ENCODE data around the gene SF3A2. TPM values are rescaled to one million over a fixed set of nuclear protein-coding genes. Genes with fewer than 3 reads are reported as not detected.

SF3A2 gene
- polyA plus RNA-seq, 3 donors from 2014 or later: 6.2 to 40.9 (median 11.1) TPM

DNA sequence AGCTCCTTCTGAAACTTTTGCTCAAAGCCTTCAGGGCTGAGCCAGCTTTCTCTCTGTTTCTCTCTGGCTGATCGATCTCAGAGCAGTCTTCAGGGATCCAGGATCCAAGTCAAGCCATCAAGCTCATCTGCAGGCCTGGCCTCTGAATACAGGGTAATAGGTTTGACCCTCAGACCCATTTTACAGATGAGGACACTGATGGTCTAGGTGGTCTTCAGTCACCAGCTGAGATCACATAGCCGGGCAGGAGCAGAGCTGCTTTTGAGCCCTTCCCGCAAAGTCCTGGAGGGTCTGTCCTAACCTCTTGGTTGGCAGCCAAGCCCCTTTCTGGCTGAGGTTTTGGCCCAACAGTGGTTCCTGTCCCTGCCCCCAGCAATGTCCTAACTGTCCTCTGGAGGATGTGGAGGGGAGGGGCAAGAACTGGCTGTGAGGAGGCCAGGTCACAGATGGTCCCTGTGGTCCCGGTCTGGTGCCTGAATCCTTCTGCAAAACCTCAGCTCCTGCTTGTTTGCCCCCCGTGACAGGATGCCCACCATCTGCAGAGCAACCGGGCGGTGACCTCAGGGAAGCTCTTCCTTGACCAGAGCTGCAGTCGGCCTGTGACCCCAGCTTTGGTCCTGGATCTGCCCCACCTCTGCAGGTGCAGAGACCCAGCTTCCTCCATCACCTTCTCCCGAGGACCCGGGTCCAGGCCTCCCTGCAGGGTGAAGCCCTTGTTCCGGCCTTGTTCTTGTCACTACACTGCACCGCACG lies 51.1 kb downstream of the SF3A2 start:
- peak overlapping the region in 2 of 5 donors; percentile 85 to 91 for H3K4me3 Mint-ChIP-seq
- H3K27ac Mint-ChIP-seq: peak overlapping the region; percentile 67 to 98 (median 94)
- peaks cover 25 to 32% of the 10 kb centered on the region in 2 donors for H3K4me1 Mint-ChIP-seq
- no peak for DNase-seq
- no peaks in the 10 kb centered on the region for H3K9me3 Mint-ChIP-seq
- H3K36me3 Mint-ChIP-seq: no peaks in the 10 kb centered on the region
- peaks cover 7 to 25% (median 18%) of the 10 kb centered on the region in 3 donors for H3K27me3 Mint-ChIP-seq (ENCODE audit: low read depth in 3 of 3)

DNA sequence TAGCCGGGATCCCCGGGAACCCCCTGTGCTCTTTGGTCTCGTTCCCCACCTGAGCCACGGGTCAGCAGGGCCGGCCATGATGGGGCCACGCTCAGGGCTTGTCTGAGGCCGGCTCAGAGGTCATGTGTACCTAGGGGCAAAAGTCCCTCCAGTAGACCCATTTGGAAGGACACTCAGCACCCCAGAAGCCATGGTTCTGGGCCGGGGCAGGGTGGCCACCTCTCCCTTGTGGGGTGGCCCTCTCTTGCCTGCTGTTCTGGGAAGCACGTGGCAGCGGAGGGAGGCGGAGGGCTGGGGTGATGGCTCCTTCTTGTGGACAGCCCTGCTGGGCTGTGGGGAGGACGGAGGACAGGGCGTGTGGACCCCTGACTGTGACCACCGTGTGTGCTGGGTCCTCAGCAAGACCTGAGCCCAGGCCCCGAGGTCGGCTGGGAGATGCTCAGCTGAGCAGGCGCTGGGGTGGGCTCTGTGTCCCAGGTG lies 51.8 kb downstream of the SF3A2 start:
- H3K27ac Mint-ChIP-seq: peak overlapping the region; percentile 92 to 99 (median 95)
- no peaks in the 10 kb centered on the region for H3K9me3 Mint-ChIP-seq
- H3K27me3 Mint-ChIP-seq (ENCODE audit: low read depth in 3 of 3): peaks cover 7 to 24% (median 15%) of the 10 kb centered on the region in 3 donors
- H3K4me1 Mint-ChIP-seq: peaks cover 21 to 28% of the 10 kb centered on the region in 2 donors
- peak overlapping the region; percentile 85 to 95 (median 91) for H3K4me3 Mint-ChIP-seq
- no peak for DNase-seq
- no peaks in the 10 kb centered on the region for H3K36me3 Mint-ChIP-seq

DNA sequence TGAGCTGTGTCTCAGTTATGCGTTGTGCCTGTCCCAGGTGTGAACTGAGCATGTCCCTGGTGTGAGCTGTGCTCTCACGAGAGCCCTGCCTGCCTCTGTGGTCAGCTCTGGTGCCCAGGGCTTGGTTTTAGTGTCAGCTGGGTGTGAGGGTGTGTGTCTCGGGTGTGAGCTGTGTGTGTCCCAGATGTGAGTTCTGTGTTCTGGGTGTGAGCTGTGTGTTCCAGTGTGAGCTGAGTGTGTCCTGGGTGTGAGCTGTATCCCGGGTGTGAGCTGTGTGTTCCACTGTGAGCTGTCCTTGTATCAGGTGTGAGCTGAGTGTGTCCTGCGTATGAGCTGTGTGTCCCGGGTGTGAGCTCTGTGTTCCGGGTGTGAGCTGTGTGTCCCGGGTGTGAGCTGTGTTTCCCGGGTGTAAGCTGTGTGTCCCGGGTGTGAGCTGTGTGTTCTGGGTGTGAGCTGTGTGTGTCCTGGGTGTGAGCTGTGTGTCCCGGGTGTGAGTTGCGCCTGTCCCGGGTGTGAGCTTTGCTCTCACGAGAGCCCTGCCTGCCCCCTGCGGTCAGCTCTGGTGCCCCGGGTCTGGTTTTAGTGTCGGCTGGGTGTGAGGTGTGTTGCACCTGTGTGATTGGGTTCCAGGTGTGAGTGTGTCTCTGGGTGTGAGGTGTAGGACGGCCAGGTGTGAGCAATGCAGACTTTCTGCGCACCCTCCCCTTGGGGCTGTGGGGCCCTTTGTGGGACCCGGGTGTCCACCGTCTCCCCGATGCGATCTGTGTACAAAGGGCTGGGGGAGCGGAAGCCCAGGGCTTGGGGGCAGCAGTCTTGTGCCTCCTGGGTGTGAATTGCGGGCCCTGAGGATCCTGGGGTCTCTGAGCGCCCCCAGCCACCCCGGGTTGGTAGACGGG lies 52.4 kb downstream of the SF3A2 start:
- Mint-ChIP-seq H3K27me3 (ENCODE audit: low read depth in 3 of 3) (peaks cover 7 to 27% (median 17%) of the 10 kb centered on the region in 3 donors), H3K4me1 (peaks cover 25 to 32% of the 10 kb centered on the region in 2 donors), H3K36me3 (no peaks in the 10 kb centered on the region), H3K27ac (peak overlapping the region; percentile 92 to 99 (median 95)), H3K9me3 (no peaks in the 10 kb centered on the region), H3K4me3 (peak overlapping the region; percentile 85 to 95 (median 91))
- DNase-seq: peak in 1 of 3 donors; percentile 43

DNA sequence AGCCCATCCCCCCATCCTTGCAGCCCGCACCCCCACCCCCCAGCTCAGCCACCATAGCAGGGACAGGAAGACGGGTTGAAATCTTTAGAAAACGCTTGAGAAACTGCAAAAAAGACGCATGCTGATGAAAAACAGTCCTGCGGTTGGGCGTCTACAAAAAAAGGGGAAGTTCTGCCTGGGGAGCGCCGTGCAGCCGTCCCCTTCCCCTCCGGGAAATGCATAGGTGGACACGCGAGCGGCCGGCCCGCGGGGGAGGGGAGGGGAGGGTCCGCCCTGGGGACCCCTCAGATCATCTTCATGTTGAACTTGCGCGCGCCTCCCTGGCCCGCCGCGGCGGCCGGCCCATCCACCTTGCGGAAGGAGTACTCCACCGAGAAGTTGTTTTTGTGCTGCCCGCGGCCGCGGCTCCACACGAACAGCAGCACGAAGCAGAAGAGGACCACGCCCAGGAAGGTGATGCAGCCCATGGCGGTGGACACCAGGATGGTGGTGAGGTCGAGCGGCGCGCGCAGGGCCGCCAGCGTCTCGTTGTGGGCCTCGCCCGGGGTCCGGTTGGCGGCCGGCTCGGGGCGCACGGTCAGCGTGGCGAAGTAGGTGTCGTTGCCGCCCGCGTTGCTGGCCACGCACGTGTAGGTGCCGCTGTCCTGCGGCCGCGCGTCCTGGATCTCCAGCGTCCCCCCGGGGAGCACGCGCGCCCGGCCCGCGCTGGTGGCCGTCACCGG lies 53.3 kb downstream of the SF3A2 start:
- H3K9me3 Mint-ChIP-seq: no peaks in the 10 kb centered on the region
- peak overlapping the region; percentile 85 to 95 (median 91) for H3K4me3 Mint-ChIP-seq
- H3K4me1 Mint-ChIP-seq: peaks cover 27 to 33% of the 10 kb centered on the region in 2 donors
- DNase-seq: peak; percentile 70 to 78 (median 77)
- peak overlapping the region; percentile 92 to 99 (median 95) for H3K27ac Mint-ChIP-seq
- H3K36me3 Mint-ChIP-seq: no peaks in the 10 kb centered on the region
- peaks cover 7 to 27% (median 17%) of the 10 kb centered on the region in 3 donors for H3K27me3 Mint-ChIP-seq (ENCODE audit: low read depth in 3 of 3)

DNA sequence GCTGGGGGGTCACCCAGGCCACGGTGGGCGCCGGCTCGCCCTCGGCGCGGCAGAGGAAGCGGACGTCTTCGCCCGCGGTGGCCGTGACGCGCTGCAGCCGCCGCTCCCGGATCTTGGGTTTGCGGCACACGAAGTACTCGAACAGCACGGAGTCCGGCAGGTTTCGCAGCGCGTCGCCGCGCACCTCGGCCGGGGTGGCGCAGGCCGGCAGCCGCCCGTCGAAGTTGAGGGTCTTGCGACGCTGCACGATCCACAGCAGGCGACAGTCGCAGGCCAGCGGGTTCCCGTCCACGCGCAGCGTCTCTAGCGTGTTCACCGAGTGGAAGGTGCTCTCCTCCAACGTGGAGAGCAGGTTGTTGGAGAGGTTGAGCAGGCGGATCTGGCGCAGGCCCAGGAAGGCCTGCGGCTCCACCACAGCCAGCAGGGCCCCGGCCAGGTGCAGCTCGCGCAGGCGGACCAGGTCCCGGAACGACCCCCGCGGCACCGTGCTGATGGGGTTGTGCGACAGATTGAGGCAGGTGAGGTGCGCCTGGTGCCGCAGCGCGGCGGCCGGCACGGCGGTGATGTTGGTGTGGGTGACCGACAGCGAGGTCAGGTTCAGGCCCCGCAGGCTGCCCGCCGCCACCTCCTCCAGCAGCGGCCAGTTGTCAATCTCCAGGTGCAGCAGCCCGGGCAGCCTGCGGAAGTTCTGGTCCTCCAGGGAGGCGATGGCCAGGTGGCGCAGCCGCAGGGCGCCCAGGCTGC lies 54.0 kb downstream of the SF3A2 start:
- H3K4me1 Mint-ChIP-seq: peaks cover 27 to 35% of the 10 kb centered on the region in 2 donors

DNA sequence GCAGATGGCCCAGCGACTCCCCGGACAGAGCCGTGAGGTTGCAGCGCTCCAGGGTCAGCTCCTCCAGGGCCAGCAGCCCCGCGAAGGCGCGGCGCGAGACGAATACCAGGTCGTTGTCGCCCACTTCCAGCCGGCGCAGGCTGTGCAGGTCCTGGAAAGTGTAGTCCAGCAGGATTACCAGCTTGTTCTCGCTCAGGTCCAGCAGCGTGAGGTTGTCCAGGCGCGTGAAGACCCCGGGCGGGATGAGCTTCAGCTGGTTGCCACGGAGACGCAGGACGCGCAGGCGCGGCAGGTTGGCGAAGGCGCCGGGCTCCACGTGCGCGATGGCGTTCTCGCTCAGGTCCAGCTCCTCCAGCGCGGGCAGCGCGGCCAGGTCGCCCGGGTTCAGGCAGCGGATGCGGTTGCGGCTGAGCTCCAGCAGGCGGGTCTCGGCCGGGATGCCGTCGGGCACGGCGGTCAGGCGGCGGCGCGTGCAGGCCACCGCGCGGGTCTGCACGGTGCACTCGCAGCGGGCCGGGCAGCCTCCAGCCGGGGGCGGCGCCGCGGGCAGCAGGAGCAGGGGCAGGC lies 54.6 kb downstream of the SF3A2 start:
- peaks cover 27 to 35% of the 10 kb centered on the region in 2 donors for H3K4me1 Mint-ChIP-seq
- peaks cover 12 to 26% (median 17%) of the 10 kb centered on the region in 3 donors for H3K27me3 Mint-ChIP-seq (ENCODE audit: low read depth in 3 of 3)
- peak overlapping the region; percentile 73 to 84 (median 78) for H3K4me3 Mint-ChIP-seq
- peaks cover 0 to 3% (median 0%) of the 10 kb centered on the region in 3 donors for H3K36me3 Mint-ChIP-seq
- no peaks in the 10 kb centered on the region for H3K9me3 Mint-ChIP-seq
- DNase-seq: no peak
- H3K27ac Mint-ChIP-seq: no peak overlapping the region

More for the DNA sequence above, 54.0 kb downstream of the SF3A2 start:
- Mint-ChIP-seq H3K9me3 (no peaks in the 10 kb centered on the region), H3K27ac (peak overlapping the region; percentile 30 to 96 (median 63)), H3K36me3 (peaks cover 0 to 3% (median 0%) of the 10 kb centered on the region in 3 donors), H3K27me3 (ENCODE audit: low read depth in 3 of 3) (peaks cover 10 to 27% (median 17%) of the 10 kb centered on the region in 3 donors), H3K4me3 (peak overlapping the region; percentile 73 to 84 (median 78))
- DNase-seq: peak; percentile 51 to 69 (median 68)

DNA sequence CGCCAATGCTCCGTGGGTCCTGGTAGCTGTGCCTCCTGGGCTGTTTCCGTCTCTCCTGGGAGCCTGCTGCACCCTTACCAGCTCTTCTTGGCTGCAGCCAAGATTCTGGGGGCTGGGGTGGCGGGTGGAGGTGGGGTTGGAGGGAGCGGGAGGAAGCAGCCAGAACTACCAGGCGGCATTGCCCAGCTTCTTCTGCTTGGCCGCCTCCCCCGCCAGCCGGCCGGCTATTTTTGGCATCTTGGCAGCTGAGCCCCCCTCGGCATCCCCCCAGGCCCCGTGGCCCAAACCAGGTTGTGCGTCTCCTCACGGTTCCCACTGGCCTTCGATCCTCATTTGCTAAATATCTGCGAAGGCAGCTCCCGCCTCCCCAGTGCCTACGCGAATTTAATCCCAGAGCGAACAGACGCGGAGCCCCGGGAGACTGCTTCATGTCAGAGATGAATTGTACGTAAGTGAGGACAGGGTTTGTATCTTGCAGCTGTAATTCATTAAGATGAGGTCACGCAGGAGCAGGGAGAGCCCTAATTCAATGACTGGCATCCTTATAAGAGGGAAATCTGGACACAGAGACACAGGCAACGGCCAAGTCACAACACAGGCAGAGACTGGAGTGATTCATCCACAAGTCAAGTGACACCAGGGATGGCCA lies 58.2 kb downstream of the SF3A2 start:
- H3K4me1 Mint-ChIP-seq: peaks cover 8 to 15% of the 10 kb centered on the region in 2 donors
- peaks cover 0 to 3% (median 0%) of the 10 kb centered on the region in 3 donors for H3K36me3 Mint-ChIP-seq
- DNase-seq: no peak
- H3K4me3 Mint-ChIP-seq: peak overlapping the region in 1 of 5 donors; percentile 13
- H3K9me3 Mint-ChIP-seq: no peaks in the 10 kb centered on the region
- H3K27me3 Mint-ChIP-seq (ENCODE audit: low read depth in 3 of 3): peaks cover 4 to 11% (median 5%) of the 10 kb centered on the region in 3 donors
- H3K27ac Mint-ChIP-seq: peak overlapping the region in 2 of 6 donors; percentile 16 to 39

DNA sequence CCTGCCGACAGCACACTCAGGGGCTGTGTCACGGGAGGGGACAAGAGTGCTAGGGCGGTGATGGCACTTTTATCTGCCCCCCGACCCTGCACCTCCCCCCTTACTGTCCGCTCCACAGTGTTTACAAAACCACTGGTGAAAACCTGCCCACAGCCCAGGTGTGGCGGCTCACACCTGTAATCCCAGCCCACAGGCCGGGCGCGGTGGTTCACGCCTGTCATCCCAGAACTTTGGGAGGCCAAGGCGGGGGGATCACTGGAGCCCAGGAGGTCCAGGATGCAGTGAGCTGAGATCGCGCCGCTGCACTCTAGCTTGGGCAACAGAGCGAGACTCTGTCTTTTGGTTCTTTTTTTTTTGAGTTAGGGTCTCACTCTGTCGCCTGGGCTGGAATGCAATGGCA lies 59.5 kb downstream of the SF3A2 start:
- Mint-ChIP-seq H3K9me3 (no peaks in the 10 kb centered on the region), H3K27me3 (ENCODE audit: low read depth in 3 of 3) (peaks cover 2 to 5% (median 3%) of the 10 kb centered on the region in 3 donors), H3K27ac (no peak overlapping the region), H3K36me3 (peaks cover 0 to 3% (median 0%) of the 10 kb centered on the region in 3 donors), H3K4me3 (no peak overlapping the region), H3K4me1 (peaks cover 6 to 16% of the 10 kb centered on the region in 2 donors)
- no peak for DNase-seq

Other genes starting within 250 kb of the SF3A2 start
- 1 to 10 TPM; 2.6 to 4.4 (median 3.6) TPM for gene BTBD2, start 221.1 kb upstream of the SF3A2 start, polyA plus RNA-seq
- 10 to 100 TPM; 22.7 to 39.2 (median 23.9) TPM for gene MKNK2, start 185.6 kb upstream of the SF3A2 start, polyA plus RNA-seq
- gene MOB3A, start 140.5 kb upstream of the SF3A2 start, polyA plus RNA-seq: 100 to 1,000 TPM in 1 of 3 donors, 10 to 100 TPM in 2; 39.4 to 160 (median 42.2) TPM
- gene IZUMO4, start 139.9 kb upstream of the SF3A2 start, polyA plus RNA-seq: under 1 TPM in 1 of 3 donors, not detected in 2; 0.42 TPM
- gene AP3D1, start 85.3 kb upstream of the SF3A2 start, polyA plus RNA-seq: 10 to 100 TPM; 11.7 to 44.5 (median 17.9) TPM
- gene DOT1L, start 72.9 kb upstream of the SF3A2 start, polyA plus RNA-seq: 1 to 10 TPM in 1 of 3 donors, under 1 TPM in 2; 0.25 to 1.7 (median 0.31) TPM
- gene PLEKHJ1, start 495 bp upstream of the SF3A2 start, polyA plus RNA-seq: 100 to 1,000 TPM; 115 to 148 (median 117) TPM
- not detected for gene AMH, start 12.5 kb downstream of the SF3A2 start, polyA plus RNA-seq
- under 1 TPM in 1 of 3 donors, not detected in 2; 0.94 TPM for gene JSRP1, start 19.6 kb downstream of the SF3A2 start, polyA plus RNA-seq
- 10 to 100 TPM in 1 of 3 donors, 1 to 10 TPM in 1, under 1 TPM in 1; 0.96 to 10.8 (median 2.5) TPM for gene PEAK3, start 45.4 kb downstream of the SF3A2 start, polyA plus RNA-seq
- 10 to 100 TPM in 1 of 3 donors, 1 to 10 TPM in 2; 2.7 to 13.2 (median 2.7) TPM for gene LINGO3, start 71.3 kb downstream of the SF3A2 start, polyA plus RNA-seq
- gene LSM7, start 91.8 kb downstream of the SF3A2 start, polyA plus RNA-seq: 100 to 1,000 TPM; 163 to 285 (median 170) TPM
- 10 to 100 TPM in 2 of 3 donors, 1 to 10 TPM in 1; 6.9 to 16.4 (median 12.5) TPM for gene SPPL2B, start 91.9 kb downstream of the SF3A2 start, polyA plus RNA-seq
- gene TMPRSS9, start 123.4 kb downstream of the SF3A2 start, polyA plus RNA-seq: not detected
- 10 to 100 TPM; 74.3 to 99.6 (median 84.9) TPM for gene TIMM13, start 190.8 kb downstream of the SF3A2 start, polyA plus RNA-seq
- gene LMNB2, start 220.1 kb downstream of the SF3A2 start, polyA plus RNA-seq: 1 to 10 TPM; 4.6 to 8.4 (median 5.0) TPM
- 100 to 1,000 TPM in 1 of 3 donors, 10 to 100 TPM in 2; 68.0 to 105 (median 72.9) TPM for gene GADD45B, start 239.3 kb downstream of the SF3A2 start, polyA plus RNA-seq

All from immature natural killer cell (primary cell).